Measurements from ENCODE around the gene DAO. TPM values are rescaled to one million over a fixed set of nuclear protein-coding genes. Genes with fewer than 3 reads are reported as not detected.

DAO gene
- total RNA-seq, 1 experiment from 2014 or later = not detected

DNA sequence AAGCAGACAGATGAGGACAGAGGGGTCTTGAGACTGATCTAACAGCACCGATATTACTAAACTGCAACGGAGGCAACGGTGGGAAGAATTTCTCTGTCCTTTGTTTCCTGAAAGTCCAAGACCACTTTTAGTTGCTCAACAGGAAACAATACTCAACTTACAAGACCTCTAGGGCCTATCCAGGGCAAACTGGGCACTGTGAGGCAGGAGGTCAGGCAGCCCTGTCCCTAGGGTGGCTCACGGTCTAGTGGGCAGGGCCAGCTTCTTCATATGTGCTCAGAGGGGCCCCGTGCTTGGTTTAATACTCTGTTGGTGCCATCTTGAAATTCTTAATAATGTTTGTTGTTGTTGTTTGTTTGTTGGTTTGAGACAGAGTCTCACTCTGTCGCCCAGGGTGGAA lies 36.7 kb upstream of the DAO start:
- H3K27me3 ChIP-seq (ENCODE audit: insufficient read depth, low read length) = no peaks in the 10 kb centered on the region
- H4K20me1 ChIP-seq (ENCODE audit: control insufficient read depth, insufficient read depth, insufficient read length) = no peaks in the 10 kb centered on the region
- no peak overlapping the region; the same call in 1 of the 2 replicates for H3K14ac ChIP-seq (ENCODE audit: insufficient read depth, low read length)
- no peak overlapping the region for H2AK5ac ChIP-seq (ENCODE audit: insufficient read length, low read length)
- H3K79me2 ChIP-seq (ENCODE audit: insufficient read depth, low read length) = no peaks in the 10 kb centered on the region
- no peak overlapping the region for H3T11ph ChIP-seq (ENCODE audit: low read length)
- no peak overlapping the region for H3K4me2 ChIP-seq (ENCODE audit: insufficient read depth, insufficient read length, low read length)
- no peak overlapping the region for H2BK120ac ChIP-seq (ENCODE audit: low read depth, low read length, poor library complexity, severe bottlenecking)
- DNase-seq = no peak
- H3K4me1 ChIP-seq (ENCODE audit: insufficient read depth, low read length) = peaks cover 4% of the 10 kb centered on the region; the same call in 1 of the 2 replicates
- H3K4ac ChIP-seq (ENCODE audit: low read depth, low read length) = no peak overlapping the region
- H3K23me2 ChIP-seq (ENCODE audit: insufficient read length, low read depth, low read length, poor library complexity, severe bottlenecking) = no peaks in the 10 kb centered on the region
- TF ChIP-seq, protein P1, sequence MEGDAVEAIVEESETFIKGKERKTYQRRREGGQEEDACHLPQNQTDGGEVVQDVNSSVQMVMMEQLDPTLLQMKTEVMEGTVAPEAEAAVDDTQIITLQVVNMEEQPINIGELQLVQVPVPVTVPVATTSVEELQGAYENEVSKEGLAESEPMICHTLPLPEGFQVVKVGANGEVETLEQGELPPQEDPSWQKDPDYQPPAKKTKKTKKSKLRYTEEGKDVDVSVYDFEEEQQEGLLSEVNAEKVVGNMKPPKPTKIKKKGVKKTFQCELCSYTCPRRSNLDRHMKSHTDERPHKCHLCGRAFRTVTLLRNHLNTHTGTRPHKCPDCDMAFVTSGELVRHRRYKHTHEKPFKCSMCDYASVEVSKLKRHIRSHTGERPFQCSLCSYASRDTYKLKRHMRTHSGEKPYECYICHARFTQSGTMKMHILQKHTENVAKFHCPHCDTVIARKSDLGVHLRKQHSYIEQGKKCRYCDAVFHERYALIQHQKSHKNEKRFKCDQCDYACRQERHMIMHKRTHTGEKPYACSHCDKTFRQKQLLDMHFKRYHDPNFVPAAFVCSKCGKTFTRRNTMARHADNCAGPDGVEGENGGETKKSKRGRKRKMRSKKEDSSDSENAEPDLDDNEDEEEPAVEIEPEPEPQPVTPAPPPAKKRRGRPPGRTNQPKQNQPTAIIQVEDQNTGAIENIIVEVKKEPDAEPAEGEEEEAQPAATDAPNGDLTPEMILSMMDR (conservative IDR thresholded peaks at IDR 0.05) = no peak
- no peak overlapping the region for H3K56ac ChIP-seq (ENCODE audit: insufficient read length, low read depth, low read length)
- Mint-ChIP-seq H3K4me1 (peaks cover 22 to 26% of the 10 kb centered on the region in 2 experiments), H3K4me3 (no peak overlapping the region), H3K27ac (peak overlapping the region in 1 of 3 experiments; percentile 64; a peak in 1 of 7 replicates), H3K9me3 (peaks cover 0 to 6% of the 10 kb centered on the region in 2 experiments; a peak in 3 of 5 replicates), H3K36me3 (ENCODE audit: insufficient read depth in 1 of 3, low read depth in 3 of 3) (peaks cover 27 to 47% (median 34%) of the 10 kb centered on the region in 3 experiments), H3K27me3 (ENCODE audit: low read depth) (no peaks in the 10 kb centered on the region)
- WGBS (ENCODE audit: extremely low coverage, insufficient read length, low lambda C conversion rate) = no CpG with 5 or more reads among the region's 6 CpGs
- H3K23ac ChIP-seq (ENCODE audit: insufficient read length, low read depth, low read length) = no peak overlapping the region
- no peak overlapping the region for H4K8ac ChIP-seq (replicated peaks; ENCODE audit: insufficient read length, low read depth, low read length)
- no peak overlapping the region for H4K5ac ChIP-seq (ENCODE audit: insufficient read length, low read depth, low read length)
- no peak overlapping the region for H3K27ac ChIP-seq (ENCODE audit: insufficient read length, low read depth, low read length)
- H2BK12ac ChIP-seq (ENCODE audit: insufficient read length, low read depth, low read length) = no peak overlapping the region
- H3K18ac ChIP-seq (ENCODE audit: insufficient read length, low read depth, low read length) = no peak overlapping the region
- H3K9ac ChIP-seq (ENCODE audit: extremely low read depth, insufficient read length, low read length) = no peak overlapping the region
- H3K79me1 ChIP-seq (ENCODE audit: insufficient read depth, low read depth, low read length, poor library complexity, severe bottlenecking) = no peaks in the 10 kb centered on the region
- H2BK5ac ChIP-seq (ENCODE audit: insufficient read length, low read length) = no peak overlapping the region
- H2BK15ac ChIP-seq (ENCODE audit: low read depth, low read length) = no peak overlapping the region
- H2AFZ ChIP-seq (ENCODE audit: low read length) = no peak overlapping the region
- no peak overlapping the region for H2BK20ac ChIP-seq (ENCODE audit: low read depth, low read length, poor library complexity, severe bottlenecking)
- H4K91ac ChIP-seq (ENCODE audit: insufficient read length, low read depth, low read length) = no peak overlapping the region
- no peaks in the 10 kb centered on the region for H3K9me3 ChIP-seq (ENCODE audit: control insufficient read depth, low read depth, low read length)

All from H9 (cell line).